Fibroblast of pulmonary artery (primary cell): ENCODE results near the gene NDUFB5.

Experiments
- DNase-seq: peaks from one replicate; pipeline ENCODE4 v3.0.0-alpha.2; 2010; ENCODE audit warnings: low read depth
- H3K4me3 ChIP-seq: replicated peaks from 2 replicates; pipeline ENCODE4 v1.5.1; 2011; ENCODE audit warnings: low read depth, mild to moderate bottlenecking, control low read depth, low read length, moderate library complexity
- TF ChIP-seq, protein P1 (sequence below): IDR thresholded peaks from 2 replicates; pipeline ENCODE4 v1.5.1; 2011; ENCODE audit warnings: mild to moderate bottlenecking, control low read depth, low read length, inconsistent platforms; ENCODE audit errors: missing control alignments

Gene NDUFB5

GRCh38 chr3:179606534-179607085 is 2.0 kb downstream of the NDUFB5 start:
- TF ChIP-seq, protein P1, sequence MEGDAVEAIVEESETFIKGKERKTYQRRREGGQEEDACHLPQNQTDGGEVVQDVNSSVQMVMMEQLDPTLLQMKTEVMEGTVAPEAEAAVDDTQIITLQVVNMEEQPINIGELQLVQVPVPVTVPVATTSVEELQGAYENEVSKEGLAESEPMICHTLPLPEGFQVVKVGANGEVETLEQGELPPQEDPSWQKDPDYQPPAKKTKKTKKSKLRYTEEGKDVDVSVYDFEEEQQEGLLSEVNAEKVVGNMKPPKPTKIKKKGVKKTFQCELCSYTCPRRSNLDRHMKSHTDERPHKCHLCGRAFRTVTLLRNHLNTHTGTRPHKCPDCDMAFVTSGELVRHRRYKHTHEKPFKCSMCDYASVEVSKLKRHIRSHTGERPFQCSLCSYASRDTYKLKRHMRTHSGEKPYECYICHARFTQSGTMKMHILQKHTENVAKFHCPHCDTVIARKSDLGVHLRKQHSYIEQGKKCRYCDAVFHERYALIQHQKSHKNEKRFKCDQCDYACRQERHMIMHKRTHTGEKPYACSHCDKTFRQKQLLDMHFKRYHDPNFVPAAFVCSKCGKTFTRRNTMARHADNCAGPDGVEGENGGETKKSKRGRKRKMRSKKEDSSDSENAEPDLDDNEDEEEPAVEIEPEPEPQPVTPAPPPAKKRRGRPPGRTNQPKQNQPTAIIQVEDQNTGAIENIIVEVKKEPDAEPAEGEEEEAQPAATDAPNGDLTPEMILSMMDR, result no peak
- no peak overlapping the region for H3K4me3 ChIP-seq
- DNase-seq, result no peak

GRCh38 chr3:179608931-179609720 is 4.5 kb downstream of the NDUFB5 start:
- DNase-seq, result no peak
- H3K4me3 ChIP-seq, result no peak overlapping the region
- TF ChIP-seq, protein P1, result no peak

DNA sequence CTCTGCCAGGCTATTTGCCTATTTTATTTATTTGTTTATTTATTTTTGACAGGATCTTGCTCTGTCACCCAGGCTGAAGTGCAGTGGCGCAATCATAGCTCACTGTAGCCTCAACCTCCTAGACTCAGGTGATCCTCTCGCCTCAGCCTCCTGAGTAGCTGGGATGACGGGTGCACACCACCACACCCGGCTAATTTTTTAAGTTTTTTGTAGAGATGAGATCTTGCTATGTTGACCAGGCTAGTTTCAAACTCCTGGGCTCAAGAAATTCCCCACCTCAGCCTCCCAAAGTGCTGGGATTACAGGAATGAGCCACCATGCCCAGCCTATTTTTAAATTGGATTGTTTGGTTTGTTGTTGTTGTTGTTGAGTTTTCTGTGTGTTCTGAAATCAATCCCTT is 5.5 kb downstream of the NDUFB5 start:
- H3K4me3 ChIP-seq, result no peak overlapping the region
- TF ChIP-seq, protein P1, result no peak
- DNase-seq, result no peak

GRCh38 chr3:179613807-179614206 is 9.2 kb downstream of the NDUFB5 start:
- TF ChIP-seq, protein P1, result no peak
- H3K4me3 ChIP-seq, result no peak overlapping the region
- DNase-seq, result peak; percentile 67

GRCh38 chr3:179615458-179616173 is 11.0 kb downstream of the NDUFB5 start:
- peak; percentile 68 for DNase-seq
- H3K4me3 ChIP-seq, result no peak overlapping the region
- TF ChIP-seq, protein P1, result no peak

DNA sequence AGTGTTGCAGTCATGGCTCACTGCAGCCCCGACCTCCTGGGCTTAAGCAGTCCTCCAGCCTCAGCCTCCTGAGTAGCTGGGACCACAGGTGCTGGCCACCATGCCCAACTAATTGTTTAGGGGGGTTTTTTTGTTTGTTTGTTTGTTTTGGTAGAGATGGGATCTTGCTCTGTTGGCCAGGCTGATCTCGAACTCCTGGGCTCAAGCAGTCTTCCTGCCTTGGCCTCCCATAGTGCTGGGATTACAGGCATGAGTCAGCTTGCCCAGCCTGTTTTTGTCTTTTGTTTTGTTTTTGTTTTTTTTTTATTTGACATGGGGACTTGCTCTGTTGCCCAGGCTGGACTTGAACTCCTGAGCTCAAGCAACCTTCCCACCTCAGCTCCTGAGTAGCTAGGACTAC is 17.4 kb downstream of the NDUFB5 start:
- TF ChIP-seq, protein P1, result no peak
- H3K4me3 ChIP-seq, result no peak overlapping the region
- no peak for DNase-seq
